ENCODE measurements around the gene MAP4. TPM values are rescaled to one million over a fixed set of nuclear protein-coding genes. Genes with fewer than 3 reads are reported as not detected.
"Not testable (repeated sequence)": the region's sequence is repeated elsewhere in the genome, so short reads cannot be mapped to it uniquely, and the experiment has no call there.

Gene MAP4
- total RNA-seq, 1 donor from 2014 or later, result 142 TPM

DNA sequence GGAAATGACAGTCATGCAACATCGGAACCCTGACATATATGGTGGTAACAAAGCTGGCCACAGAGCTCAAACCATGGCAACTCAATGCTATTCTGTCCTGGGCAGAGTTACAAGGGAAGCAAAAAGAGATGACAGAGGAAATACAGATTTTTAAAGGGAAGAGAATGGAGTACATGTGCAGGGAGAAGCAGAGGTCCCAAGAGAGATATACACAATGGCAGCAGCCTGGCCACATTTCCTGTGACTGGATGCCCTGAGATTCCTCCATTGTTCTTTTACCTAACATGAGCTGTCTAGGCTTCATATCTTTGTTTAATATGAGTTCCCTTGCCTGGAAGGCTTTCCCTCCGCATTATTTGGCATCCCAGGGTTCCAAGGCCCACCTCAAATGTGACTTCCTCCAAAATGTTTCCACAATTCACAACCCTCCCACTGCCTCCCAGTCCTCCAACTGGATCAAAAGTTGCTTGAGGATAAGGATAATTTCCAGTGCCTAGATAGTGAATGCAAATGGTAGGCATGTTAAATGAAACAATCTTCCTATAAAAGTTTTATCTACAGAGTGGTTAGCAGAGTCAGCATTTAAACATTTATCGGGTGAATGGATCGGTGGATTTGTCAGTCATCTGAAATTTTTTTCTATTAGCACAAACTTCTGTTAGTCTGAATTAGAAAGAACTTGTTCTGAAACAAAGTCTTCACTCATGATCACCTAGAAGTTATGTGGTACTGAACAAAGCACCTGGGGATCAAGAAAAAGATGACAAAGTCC is 127.0 kb downstream of the MAP4 start:
- TF ChIP-seq, protein P1, sequence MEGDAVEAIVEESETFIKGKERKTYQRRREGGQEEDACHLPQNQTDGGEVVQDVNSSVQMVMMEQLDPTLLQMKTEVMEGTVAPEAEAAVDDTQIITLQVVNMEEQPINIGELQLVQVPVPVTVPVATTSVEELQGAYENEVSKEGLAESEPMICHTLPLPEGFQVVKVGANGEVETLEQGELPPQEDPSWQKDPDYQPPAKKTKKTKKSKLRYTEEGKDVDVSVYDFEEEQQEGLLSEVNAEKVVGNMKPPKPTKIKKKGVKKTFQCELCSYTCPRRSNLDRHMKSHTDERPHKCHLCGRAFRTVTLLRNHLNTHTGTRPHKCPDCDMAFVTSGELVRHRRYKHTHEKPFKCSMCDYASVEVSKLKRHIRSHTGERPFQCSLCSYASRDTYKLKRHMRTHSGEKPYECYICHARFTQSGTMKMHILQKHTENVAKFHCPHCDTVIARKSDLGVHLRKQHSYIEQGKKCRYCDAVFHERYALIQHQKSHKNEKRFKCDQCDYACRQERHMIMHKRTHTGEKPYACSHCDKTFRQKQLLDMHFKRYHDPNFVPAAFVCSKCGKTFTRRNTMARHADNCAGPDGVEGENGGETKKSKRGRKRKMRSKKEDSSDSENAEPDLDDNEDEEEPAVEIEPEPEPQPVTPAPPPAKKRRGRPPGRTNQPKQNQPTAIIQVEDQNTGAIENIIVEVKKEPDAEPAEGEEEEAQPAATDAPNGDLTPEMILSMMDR (IDR thresholded peaks at IDR 0.05), result no peak
- TF ChIP-seq POLR2A (IDR thresholded peaks at IDR 0.05), result no peak
- TF ChIP-seq POLR2AphosphoS5 (IDR thresholded peaks at IDR 0.05; ENCODE audit: insufficient read depth in 1 of 2, low read depth in 1 of 2), result no peak
- peak overlapping the region; percentile 60 for H3K27ac ChIP-seq
- no peak overlapping the region for H3K4me3 ChIP-seq
- no peaks in the 10 kb centered on the region for H3K27me3 ChIP-seq
- H3K4me1 ChIP-seq, result peaks cover 28% of the 10 kb centered on the region
- no peaks in the 10 kb centered on the region for H3K9me3 ChIP-seq
- intact Hi-C loops (cut with DNase I), result no loop called here
- no peak for DNase-seq (ENCODE audit: extremely low spot score in 2 of 2)
- H3K36me3 ChIP-seq, result peaks cover 0 to 10% of the 10 kb centered on the region in 2 donors

DNA sequence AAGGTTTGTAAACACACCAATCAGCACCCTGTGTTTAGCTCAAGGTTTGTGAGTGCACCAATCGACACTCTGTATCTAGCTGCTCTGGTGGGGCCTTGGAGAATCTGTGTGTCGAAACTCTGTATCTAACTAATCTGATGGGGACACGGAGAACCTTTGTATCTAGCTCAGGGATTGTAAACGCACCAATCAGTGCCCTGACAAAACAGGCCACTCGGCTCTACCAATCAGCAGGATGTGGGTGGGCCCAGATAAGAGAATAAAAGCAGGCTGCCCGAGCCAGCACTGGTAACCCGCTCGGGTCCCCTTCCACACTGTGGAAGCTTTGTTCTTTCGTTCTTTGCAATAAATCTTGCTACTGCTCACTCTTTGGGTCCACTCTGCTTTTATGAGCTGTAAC is 128.2 kb downstream of the MAP4 start:
- H3K4me3 ChIP-seq; H3K36me3 ChIP-seq; H3K27me3 ChIP-seq; H3K9me3 ChIP-seq; DNase-seq (ENCODE audit: extremely low spot score in 2 of 2); intact Hi-C loops (cut with DNase I); H3K27ac ChIP-seq: not testable (repeated sequence)
- peaks cover 28% of the 10 kb centered on the region for H3K4me1 ChIP-seq

DNA sequence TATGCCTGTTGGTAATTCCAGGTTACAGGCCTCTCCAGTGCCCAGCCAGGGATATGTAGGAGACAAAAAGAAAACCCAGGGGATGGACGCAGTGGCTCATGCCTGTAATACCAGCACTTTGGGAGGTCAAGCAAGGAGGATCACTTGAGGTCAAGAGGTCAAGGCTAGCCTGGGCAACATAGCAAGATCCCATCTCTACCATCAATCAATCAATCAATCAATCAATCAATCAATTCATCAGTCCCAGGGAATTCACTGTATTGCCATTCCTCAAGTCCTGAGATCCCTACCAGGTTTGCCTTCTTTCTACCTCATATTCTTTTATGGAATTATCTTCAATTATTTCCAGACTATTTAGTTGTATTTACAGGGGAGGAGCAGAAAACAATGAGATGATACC is 131.0 kb downstream of the MAP4 start:
- Histone ChIP-seq H3K4me1 (peaks cover 13% of the 10 kb centered on the region), H3K27me3 (no peaks in the 10 kb centered on the region), H3K27ac (no peak overlapping the region), H3K9me3 (no peaks in the 10 kb centered on the region), H3K36me3 (peaks cover 0 to 5% of the 10 kb centered on the region in 2 donors), H3K4me3 (no peak overlapping the region)
- TF ChIP-seq, protein P1 (IDR thresholded peaks at IDR 0.05), result no peak
- no peak for TF ChIP-seq POLR2AphosphoS5 (IDR thresholded peaks at IDR 0.05; ENCODE audit: insufficient read depth in 1 of 2, low read depth in 1 of 2)
- no peak for TF ChIP-seq POLR2A (IDR thresholded peaks at IDR 0.05)
- DNase-seq (ENCODE audit: extremely low spot score in 2 of 2), result no peak
- intact Hi-C loops (cut with DNase I), result no loop called here

DNA sequence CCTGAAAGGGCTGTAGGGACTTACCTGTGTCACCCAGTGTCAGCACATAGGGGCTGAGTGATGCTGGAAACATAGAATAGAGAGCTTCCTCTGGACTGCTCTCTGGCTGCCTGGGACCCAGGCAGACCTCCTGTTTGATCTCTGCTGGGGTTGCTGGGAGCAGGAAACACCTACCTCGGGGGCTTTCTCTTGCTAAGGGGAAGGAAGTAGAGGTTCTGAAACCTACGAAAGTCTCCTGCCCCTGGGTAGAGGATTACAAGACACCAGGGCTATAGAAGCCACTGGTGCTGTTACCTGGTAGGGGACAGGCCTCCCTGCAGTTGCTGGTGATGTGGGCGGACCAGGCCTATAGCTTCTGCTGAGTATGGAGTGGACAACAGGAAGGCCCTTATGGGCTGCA is 131.6 kb downstream of the MAP4 start:
- DNase-seq (ENCODE audit: extremely low spot score in 2 of 2), result no peak
- H3K27ac ChIP-seq, result no peak overlapping the region
- intact Hi-C loops (cut with DNase I), result no loop called here
- no peaks in the 10 kb centered on the region for H3K27me3 ChIP-seq
- TF ChIP-seq, protein P1 (IDR thresholded peaks at IDR 0.05), result no peak
- no peak for TF ChIP-seq POLR2AphosphoS5 (IDR thresholded peaks at IDR 0.05; ENCODE audit: insufficient read depth in 1 of 2, low read depth in 1 of 2)
- H3K36me3 ChIP-seq, result peaks cover 0 to 5% of the 10 kb centered on the region in 2 donors
- peaks cover 7% of the 10 kb centered on the region for H3K4me1 ChIP-seq
- no peaks in the 10 kb centered on the region for H3K9me3 ChIP-seq
- H3K4me3 ChIP-seq, result no peak overlapping the region

DNA sequence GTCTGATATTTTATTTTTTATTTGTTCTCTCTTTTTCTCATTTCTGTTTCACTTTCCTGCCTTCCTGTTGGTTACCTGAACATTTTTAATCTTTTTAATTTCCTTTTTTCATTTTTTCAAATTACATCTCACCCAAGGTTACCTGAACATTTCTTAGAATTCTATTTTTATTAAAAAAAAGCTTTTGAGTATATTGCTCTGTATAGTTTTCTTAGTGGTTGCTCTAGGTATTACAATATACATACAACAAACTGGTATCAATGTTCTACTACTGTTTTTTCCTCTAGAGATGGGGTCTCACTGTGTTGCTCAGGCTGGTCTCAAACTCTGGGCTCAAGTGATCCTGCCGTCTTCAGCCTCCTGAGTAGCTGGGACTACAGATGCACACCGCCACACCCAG is 133.9 kb downstream of the MAP4 start:
- no peak overlapping the region for H3K27ac ChIP-seq
- TF ChIP-seq POLR2A (IDR thresholded peaks at IDR 0.05) (no peak), POLR2AphosphoS5 (IDR thresholded peaks at IDR 0.05; ENCODE audit: insufficient read depth in 1 of 2, low read depth in 1 of 2) (no peak)
- TF ChIP-seq, protein P1 (IDR thresholded peaks at IDR 0.05), result no peak
- peaks cover 0 to 5% of the 10 kb centered on the region in 2 donors for H3K36me3 ChIP-seq
- no peak for DNase-seq (ENCODE audit: extremely low spot score in 2 of 2)
- no peaks in the 10 kb centered on the region for H3K9me3 ChIP-seq
- intact Hi-C loops (cut with DNase I), result no loop called here
- H3K27me3 ChIP-seq, result no peaks in the 10 kb centered on the region
- no peak overlapping the region for H3K4me3 ChIP-seq
- peaks cover 14% of the 10 kb centered on the region for H3K4me1 ChIP-seq
